NCI-H1436 (cell line): ENCODE data around the gene RPL29.

ENCODE experiments used
- DNase-seq: peaks from one replicate; lab custom pipeline; 2025; lab: John Stamatoyannopoulos, UW

The RPL29 gene

GRCh38 chr3:51982352-51982837 lies 13.3 kb downstream of the RPL29 start:
- DNase-seq, result no peak

GRCh38 chr3:51980253-51980652 lies 15.4 kb downstream of the RPL29 start:
- DNase-seq, result no peak

GRCh38 chr3:51978143-51978502 lies 17.6 kb downstream of the RPL29 start:
- DNase-seq, result no peak

- no peak for DNase-seq
Observed at GRCh38 chr3:51977446-51978142, 18.1 kb downstream of the RPL29 start.

- DNase-seq, result no peak
Observed at GRCh38 chr3:51975852-51976549, 19.7 kb downstream of the RPL29 start.

GRCh38 chr3:51974963-51975851 lies 20.5 kb downstream of the RPL29 start, which contains the start of gene ABHD14A:
Gene ABHD14A, plus strand, starts transcription at chr3:51975064. Its CDS starts 72 bp downstream, at chr3:51975136.
- peak; percentile 23 for DNase-seq

GRCh38 chr3:51974277-51974962 lies 21.3 kb downstream of the RPL29 start:
- no peak for DNase-seq

- no peak for DNase-seq
Observed at GRCh38 chr3:51971350-51971749, 24.3 kb downstream of the RPL29 start.

GRCh38 chr3:51970606-51971300 lies 24.9 kb downstream of the RPL29 start:
- DNase-seq, result no peak

- no peak for DNase-seq
Observed at GRCh38 chr3:51969841-51970240, 25.9 kb downstream of the RPL29 start.

- DNase-seq, result no peak
Observed at GRCh38 chr3:51968883-51969678, 26.6 kb downstream of the RPL29 start.

- DNase-seq, result no peak
Observed at GRCh38 chr3:51968170-51968775, 27.4 kb downstream of the RPL29 start.

- DNase-seq, result no peak
Observed at GRCh38 chr3:51967384-51968169, 28.1 kb downstream of the RPL29 start, which contains the start of gene PCBP4. Gene PCBP4, minus strand, starts transcription at chr3:51967454. Its CDS starts 6,214 bp downstream, at chr3:51961240.

- no peak for DNase-seq
Observed at GRCh38 chr3:51966922-51967383, 28.7 kb downstream of the RPL29 start.

GRCh38 chr3:51966486-51966885 lies 29.2 kb downstream of the RPL29 start:
- no peak for DNase-seq

GRCh38 chr3:51966016-51966415 lies 29.7 kb downstream of the RPL29 start:
- no peak for DNase-seq

GRCh38 chr3:51964521-51964920 lies 31.2 kb downstream of the RPL29 start:
- DNase-seq, result no peak

- no peak for DNase-seq
Observed at GRCh38 chr3:51963951-51964451, 31.7 kb downstream of the RPL29 start.
